ENCODE measurements around the gene SLC7A9. TPM values are rescaled to one million over a fixed set of nuclear protein-coding genes. Genes with fewer than 3 reads are reported as not detected.

The SLC7A9 gene
- total RNA-seq, 1 experiment from 2014 or later, result 0.11 TPM

DNA sequence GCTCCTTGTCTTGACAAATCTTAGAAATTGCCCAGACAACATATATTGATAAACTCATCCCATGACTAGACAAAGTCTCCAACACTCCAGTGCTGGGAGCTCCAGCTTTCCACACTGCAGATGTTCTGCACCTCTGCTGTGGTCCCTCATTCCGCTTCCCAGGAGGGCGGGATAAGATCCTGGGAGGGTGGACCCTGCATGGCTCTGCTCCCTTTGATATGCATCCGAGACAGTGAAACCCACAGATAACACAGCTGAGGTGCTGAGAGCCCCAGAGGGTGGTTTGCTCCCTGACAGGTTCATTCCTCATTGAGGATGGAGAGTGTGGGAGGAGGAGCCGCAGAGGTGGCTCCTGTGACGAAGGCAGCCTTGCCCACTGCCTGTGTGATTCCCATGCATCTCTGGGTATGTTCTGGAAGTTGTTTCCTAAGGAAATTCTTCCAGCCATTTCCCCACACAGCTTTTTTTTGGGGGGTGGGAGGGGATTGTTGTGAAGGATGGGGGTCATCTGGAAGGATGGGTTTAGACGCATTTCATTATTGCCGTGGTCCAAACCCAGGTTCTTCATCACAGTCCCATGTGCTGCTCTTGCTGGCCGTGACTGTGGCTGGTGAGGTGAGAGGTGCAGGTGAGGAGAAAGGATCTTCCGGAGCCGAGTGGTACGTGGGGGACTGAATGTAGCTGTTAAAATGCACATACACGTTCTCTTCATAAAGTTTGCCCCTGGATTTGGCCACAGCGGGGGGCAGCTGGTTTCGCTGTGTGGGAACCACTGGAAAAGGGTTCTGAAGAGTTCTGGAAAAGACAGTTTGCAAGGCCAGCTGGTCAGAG is 46.4 kb downstream of the SLC7A9 start:
- no peak overlapping the region for H3K27ac Mint-ChIP-seq
- TF ChIP-seq ELF4 (CRISPR knock-in tag; IDR thresholded peaks at IDR 0.05; ENCODE audit: low read depth), result no peak
- no peak for TF ChIP-seq GTF2I (CRISPR knock-in tag; conservative IDR thresholded peaks at IDR 0.05)
- TF ChIP-seq, protein P1, sequence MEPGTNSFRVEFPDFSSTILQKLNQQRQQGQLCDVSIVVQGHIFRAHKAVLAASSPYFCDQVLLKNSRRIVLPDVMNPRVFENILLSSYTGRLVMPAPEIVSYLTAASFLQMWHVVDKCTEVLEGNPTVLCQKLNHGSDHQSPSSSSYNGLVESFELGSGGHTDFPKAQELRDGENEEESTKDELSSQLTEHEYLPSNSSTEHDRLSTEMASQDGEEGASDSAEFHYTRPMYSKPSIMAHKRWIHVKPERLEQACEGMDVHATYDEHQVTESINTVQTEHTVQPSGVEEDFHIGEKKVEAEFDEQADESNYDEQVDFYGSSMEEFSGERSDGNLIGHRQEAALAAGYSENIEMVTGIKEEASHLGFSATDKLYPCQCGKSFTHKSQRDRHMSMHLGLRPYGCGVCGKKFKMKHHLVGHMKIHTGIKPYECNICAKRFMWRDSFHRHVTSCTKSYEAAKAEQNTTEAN (CRISPR knock-in tag; IDR thresholded peaks at IDR 0.05), result no peak
- TF ChIP-seq, protein P2, sequence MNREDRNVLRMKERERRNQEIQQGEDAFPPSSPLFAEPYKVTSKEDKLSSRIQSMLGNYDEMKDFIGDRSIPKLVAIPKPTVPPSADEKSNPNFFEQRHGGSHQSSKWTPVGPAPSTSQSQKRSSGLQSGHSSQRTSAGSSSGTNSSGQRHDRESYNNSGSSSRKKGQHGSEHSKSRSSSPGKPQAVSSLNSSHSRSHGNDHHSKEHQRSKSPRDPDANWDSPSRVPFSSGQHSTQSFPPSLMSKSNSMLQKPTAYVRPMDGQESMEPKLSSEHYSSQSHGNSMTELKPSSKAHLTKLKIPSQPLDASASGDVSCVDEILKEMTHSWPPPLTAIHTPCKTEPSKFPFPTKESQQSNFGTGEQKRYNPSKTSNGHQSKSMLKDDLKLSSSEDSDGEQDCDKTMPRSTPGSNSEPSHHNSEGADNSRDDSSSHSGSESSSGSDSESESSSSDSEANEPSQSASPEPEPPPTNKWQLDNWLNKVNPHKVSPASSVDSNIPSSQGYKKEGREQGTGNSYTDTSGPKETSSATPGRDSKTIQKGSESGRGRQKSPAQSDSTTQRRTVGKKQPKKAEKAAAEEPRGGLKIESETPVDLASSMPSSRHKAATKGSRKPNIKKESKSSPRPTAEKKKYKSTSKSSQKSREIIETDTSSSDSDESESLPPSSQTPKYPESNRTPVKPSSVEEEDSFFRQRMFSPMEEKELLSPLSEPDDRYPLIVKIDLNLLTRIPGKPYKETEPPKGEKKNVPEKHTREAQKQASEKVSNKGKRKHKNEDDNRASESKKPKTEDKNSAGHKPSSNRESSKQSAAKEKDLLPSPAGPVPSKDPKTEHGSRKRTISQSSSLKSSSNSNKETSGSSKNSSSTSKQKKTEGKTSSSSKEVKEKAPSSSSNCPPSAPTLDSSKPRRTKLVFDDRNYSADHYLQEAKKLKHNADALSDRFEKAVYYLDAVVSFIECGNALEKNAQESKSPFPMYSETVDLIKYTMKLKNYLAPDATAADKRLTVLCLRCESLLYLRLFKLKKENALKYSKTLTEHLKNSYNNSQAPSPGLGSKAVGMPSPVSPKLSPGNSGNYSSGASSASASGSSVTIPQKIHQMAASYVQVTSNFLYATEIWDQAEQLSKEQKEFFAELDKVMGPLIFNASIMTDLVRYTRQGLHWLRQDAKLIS (CRISPR knock-in tag; IDR thresholded peaks at IDR 0.05; ENCODE audit: borderline replicate concordance), result no peak
- no peak for TF ChIP-seq CREB1 (CRISPR knock-in tag; IDR thresholded peaks at IDR 0.05)
- no peaks in the 10 kb centered on the region for H3K9me3 Mint-ChIP-seq
- H3K27me3 Mint-ChIP-seq (ENCODE audit: low read depth), result no peaks in the 10 kb centered on the region
- H3K4me1 Mint-ChIP-seq, result peaks cover 28% of the 10 kb centered on the region
- ATAC-seq, result no peak
- POLR2A ChIA-PET, result no interaction called here
- no peak overlapping the region for H3K4me3 Mint-ChIP-seq
- CTCF ChIA-PET, result no interaction called here
- DNase-seq (ENCODE audit: low spot score), result no peak
- H3K36me3 Mint-ChIP-seq, result no peaks in the 10 kb centered on the region

DNA sequence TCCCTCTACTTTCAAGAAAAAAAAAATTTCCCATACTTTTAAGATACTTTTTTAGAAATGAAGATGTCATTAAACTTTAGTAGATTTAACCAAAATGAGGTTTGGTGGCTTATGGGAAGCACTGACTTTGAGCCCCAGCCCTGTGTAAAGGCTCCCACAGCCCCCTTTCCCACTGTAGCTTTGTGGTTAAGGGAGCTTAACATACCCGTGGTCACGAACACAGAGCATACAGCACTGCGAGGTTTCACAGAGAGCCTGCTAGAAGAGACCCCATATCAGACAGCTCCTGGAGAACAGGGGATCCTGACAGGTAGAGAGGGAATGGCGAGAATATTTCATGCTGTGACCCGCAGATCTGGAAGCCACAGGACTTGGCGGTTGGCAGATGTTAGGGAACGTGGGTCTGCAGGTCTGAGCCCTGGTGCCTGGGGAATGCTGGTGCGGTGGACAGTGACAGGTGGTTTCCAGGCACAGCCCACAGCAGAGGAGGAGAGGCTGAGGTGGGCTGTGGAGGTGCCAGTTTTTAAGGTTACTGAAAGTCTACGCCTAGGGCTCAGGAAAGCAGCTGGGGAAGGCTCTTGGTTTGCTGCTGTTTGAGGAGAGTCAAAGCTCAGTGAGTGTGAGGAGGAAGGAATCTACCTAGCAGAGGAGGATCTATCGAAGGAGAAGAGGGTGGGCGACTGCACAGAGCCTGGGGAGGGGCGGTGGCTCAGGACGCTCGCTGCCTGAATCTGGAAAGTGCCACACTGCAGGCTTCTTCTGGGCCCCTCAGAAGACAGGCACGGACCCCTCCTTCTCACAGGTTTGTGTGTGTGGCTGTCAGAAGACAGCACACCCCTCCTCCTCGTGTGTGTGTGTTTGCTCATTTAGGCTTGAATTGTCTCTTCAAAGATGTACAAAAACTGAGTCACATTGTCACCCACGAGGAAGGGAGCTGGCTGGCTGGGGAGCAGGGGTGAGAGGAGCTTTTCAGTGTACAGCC is 49.9 kb downstream of the SLC7A9 start:
- Mint-ChIP-seq H3K4me3 (no peak overlapping the region), H3K36me3 (no peaks in the 10 kb centered on the region), H3K4me1 (peaks cover 47% of the 10 kb centered on the region), H3K27ac (0 out of 2 replicates have a peak overlapping the region, but pooled peaks have one; percentile 26), H3K9me3 (no peaks in the 10 kb centered on the region), H3K27me3 (ENCODE audit: low read depth) (no peaks in the 10 kb centered on the region; the same call in 1 of the 2 replicates)
- CTCF ChIA-PET, result interaction anchor here (1.3 kb wide), 1 partner anchor 32 kb away, joined by 3 read pairs; no protein-coding TSS in a partner anchor
- no peak for DNase-seq (ENCODE audit: low spot score)
- ATAC-seq, result no peak
- POLR2A ChIA-PET, result no interaction called here
- TF ChIP-seq NR2C2 (CRISPR knock-in tag; IDR thresholded peaks at IDR 0.05) (no peak), SOX15 (CRISPR knock-in tag; IDR thresholded peaks at IDR 0.05) (no peak), CBFB (CRISPR knock-in tag; IDR thresholded peaks at IDR 0.05; ENCODE audit: low read depth) (no peak), ZNF232 (CRISPR knock-in tag; IDR thresholded peaks at IDR 0.05) (no peak), NFATC4 (CRISPR knock-in tag; IDR thresholded peaks at IDR 0.05) (no peak)
- TF ChIP-seq, protein P1 (CRISPR knock-in tag; IDR thresholded peaks at IDR 0.05), result no peak
- TF ChIP-seq, protein P3, sequence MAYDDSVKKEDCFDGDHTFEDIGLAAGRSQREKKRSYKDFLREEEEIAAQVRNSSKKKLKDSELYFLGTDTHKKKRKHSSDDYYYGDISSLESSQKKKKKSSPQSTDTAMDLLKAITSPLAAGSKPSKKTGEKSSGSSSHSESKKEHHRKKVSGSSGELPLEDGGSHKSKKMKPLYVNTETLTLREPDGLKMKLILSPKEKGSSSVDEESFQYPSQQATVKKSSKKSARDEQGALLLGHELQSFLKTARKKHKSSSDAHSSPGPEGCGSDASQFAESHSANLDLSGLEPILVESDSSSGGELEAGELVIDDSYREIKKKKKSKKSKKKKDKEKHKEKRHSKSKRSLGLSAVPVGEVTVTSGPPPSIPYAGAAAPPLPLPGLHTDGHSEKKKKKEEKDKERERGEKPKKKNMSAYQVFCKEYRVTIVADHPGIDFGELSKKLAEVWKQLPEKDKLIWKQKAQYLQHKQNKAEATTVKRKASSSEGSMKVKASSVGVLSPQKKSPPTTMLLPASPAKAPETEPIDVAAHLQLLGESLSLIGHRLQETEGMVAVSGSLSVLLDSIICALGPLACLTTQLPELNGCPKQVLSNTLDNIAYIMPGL (CRISPR knock-in tag; IDR thresholded peaks at IDR 0.05), result no peak
- TF ChIP-seq, protein P2 (CRISPR knock-in tag; IDR thresholded peaks at IDR 0.05; ENCODE audit: borderline replicate concordance), result no peak
- TF ChIP-seq, protein P4, sequence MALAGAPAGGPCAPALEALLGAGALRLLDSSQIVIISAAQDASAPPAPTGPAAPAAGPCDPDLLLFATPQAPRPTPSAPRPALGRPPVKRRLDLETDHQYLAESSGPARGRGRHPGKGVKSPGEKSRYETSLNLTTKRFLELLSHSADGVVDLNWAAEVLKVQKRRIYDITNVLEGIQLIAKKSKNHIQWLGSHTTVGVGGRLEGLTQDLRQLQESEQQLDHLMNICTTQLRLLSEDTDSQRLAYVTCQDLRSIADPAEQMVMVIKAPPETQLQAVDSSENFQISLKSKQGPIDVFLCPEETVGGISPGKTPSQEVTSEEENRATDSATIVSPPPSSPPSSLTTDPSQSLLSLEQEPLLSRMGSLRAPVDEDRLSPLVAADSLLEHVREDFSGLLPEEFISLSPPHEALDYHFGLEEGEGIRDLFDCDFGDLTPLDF (CRISPR knock-in tag; IDR thresholded peaks at IDR 0.05), result no peak
- TF ChIP-seq, protein P5, sequence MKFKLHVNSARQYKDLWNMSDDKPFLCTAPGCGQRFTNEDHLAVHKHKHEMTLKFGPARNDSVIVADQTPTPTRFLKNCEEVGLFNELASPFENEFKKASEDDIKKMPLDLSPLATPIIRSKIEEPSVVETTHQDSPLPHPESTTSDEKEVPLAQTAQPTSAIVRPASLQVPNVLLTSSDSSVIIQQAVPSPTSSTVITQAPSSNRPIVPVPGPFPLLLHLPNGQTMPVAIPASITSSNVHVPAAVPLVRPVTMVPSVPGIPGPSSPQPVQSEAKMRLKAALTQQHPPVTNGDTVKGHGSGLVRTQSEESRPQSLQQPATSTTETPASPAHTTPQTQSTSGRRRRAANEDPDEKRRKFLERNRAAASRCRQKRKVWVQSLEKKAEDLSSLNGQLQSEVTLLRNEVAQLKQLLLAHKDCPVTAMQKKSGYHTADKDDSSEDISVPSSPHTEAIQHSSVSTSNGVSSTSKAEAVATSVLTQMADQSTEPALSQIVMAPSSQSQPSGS (CRISPR knock-in tag; IDR thresholded peaks at IDR 0.05; ENCODE audit: borderline replicate concordance, low read depth), result no peak
- TF ChIP-seq, protein P6, sequence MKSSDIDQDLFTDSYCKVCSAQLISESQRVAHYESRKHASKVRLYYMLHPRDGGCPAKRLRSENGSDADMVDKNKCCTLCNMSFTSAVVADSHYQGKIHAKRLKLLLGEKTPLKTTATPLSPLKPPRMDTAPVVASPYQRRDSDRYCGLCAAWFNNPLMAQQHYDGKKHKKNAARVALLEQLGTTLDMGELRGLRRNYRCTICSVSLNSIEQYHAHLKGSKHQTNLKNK (CRISPR knock-in tag; IDR thresholded peaks at IDR 0.05), result no peak

Data from WTC11 (cell line).